HG03108 (cell line): ENCODE results near the gene LEUTX.
"Not testable (repeated sequence)": the region's sequence is repeated elsewhere in the genome, so short reads cannot be mapped to it uniquely, and the experiment has no call there.

ENCODE experiments used
- ATAC-seq: cut with Tn5 transposase; IDR thresholded peaks from one replicate; pipeline ENCODE4 v1.9.1; 2021; ENCODE audit warnings: moderate library complexity; ENCODE audit not compliant: unreplicated experiment

LEUTX gene

DNA sequence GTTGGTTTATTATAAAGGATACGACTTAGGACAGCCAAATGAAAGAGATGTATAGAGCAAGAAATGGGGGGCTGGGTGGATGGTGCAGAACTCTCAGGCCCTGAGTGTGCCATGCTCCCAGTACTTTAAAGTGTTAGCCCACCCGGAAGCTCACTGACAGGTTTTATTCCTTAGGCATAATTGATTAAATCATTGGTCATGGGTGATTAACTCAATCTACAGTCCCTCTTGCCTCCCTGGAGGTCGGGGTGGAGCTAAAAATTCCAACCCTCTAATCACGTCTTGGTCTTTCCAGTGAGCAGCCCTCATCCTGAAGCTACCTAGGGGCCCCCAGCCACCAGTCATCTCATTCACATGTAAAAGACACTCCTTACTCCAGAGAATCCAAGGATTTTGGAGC, 9.9 kb upstream of the LEUTX start:
- ATAC-seq, result no peak

DNA sequence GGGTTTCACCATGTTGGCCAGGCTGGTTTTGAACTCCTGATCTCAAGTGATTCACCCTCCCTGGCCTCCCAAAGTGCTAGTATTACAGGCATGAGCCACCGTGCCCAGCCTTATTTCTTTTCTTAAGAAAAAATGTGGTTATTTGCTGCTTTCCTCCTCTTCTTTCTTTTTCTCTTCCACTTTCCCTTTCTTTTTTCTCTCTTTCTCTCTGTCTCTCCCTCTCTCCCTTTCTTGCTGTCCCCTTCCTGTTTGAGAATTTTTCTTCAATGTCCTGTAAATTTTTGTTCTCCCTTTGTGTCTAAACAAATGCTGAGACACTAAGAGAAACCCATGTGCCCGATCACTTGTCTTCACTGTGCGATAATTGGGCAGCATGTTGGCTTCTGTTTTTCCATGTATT, 2.2 kb downstream of the LEUTX start:
- ATAC-seq, result no peak

DNA sequence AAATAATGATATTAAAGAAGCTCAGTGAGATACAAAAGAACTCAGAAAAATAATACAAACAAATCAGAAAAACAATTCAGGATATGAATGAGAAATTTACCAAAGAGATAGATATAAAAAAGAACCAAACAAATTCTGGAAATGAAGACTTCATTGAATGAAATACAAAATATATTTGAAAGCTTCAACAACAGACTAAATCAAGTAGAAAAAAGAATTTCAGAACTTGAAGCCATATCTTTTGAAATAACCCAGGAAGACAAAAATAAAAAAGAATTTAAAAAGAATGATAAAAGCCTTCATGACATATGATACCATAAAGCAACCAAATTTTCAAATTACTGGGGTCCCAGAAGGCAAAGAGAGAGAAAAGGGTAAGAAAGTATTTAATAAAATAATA, 9.6 kb downstream of the LEUTX start:
- ATAC-seq, result no peak

DNA sequence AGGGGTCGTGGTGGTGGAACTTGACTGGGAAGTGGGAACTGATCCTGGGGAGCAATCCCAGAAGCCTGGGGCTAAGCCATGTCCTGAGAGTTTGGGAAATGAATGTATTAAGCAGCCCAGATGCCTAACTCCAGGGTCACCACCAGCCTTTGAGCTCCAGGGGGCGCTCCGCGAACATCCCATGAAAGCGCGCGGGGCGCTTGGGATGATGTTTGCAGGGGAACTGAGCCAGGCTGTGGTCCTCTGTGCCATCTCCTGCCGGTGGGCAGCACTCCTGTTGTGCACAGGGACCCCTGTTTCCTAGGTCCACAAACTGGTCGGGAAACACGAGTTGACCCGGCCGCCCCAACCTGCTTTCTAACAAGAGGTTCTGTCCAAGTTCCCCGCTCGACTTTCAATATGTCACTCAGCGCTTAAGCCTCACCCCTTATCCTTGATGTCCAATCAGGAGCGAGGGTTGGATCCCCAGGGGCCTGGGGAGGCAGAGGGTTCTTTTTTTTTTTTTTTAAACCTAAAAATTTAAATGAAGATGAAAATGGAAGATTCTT, 14.4 kb downstream of the LEUTX start:
- ATAC-seq, result peak; percentile 70

DNA sequence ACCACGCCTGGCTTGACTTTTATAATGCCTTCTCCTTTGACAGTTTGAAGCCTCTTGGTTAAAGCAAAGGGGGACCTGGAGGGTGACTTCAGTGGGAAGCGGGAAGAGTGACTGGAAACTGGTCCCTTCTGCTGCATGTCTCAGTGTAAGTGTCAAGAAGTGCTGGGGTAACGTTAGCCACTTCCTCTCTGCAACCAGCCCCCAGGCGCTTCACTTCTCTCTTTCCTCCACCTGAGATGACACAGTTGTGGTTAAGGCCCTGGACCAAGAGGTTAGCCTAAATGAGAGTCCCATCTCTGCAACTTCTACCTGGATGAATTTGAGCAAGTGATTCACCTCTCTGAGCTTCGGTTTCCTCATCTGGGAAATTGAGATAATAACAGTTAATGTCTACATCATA, 16.3 kb downstream of the LEUTX start:
- ATAC-seq, result no peak

DNA sequence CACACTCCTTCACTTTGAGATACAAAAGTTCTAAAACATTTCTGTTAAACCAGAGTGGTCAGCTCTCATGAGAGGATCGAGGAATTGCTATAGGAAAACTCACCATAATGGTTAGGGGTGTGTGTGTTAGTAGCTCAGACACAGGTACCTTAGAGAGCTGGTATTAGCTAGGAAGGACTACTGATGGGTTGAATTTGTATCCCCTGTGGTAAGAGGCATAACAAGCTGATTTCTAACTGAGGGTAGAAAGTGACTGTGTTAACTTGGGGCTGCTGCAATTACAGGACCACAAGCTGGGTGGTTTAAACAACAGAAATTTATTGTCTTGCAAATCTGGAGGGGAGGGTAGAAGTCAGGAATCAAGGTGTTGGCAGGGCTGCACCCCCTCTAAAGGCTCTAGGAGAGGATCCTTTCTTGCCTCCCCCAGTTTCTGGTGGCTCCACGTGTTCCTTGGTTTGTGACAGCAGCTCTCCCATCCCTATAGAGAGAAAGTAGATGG, 17.4 kb downstream of the LEUTX start:
- no peak for ATAC-seq

DNA sequence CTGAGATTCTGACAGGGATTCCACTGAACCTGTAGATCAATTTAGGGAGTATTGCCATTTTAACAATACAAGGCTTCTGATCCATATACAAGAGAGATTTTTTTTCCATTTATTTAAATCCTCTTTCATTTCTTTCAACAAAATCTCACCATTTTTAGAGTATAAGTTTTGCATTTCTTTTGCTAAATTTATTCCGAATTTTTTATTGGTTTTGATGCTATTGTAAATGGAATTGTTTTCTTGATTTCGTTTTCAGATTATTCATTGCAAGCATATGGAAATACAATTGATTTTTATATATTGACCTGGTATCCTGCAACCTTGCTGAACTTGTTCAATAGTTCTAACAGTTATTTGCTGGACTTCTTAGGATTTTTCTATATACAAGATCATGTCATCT, 18.4 kb downstream of the LEUTX start:
- ATAC-seq, result no peak

DNA sequence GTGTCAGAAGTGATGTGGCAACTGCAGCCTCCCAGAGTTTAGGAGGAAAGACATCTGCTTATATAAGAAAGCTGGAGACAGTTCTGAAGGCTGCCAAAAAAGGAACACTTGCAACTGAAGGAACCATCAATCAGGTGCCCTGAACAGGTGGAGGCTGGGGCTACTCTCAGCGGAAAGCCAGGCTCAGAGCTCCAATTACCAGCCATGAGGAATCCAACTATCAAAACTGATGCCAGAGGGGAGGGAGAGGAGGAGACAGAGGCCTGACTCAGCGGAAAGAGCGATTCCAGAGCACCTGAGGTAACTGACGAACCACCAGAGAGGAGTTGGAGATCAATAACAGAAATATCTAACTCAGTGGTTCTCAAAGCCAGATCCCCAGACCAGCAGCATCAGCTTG, 24.3 kb downstream of the LEUTX start:
- no peak for ATAC-seq

DNA sequence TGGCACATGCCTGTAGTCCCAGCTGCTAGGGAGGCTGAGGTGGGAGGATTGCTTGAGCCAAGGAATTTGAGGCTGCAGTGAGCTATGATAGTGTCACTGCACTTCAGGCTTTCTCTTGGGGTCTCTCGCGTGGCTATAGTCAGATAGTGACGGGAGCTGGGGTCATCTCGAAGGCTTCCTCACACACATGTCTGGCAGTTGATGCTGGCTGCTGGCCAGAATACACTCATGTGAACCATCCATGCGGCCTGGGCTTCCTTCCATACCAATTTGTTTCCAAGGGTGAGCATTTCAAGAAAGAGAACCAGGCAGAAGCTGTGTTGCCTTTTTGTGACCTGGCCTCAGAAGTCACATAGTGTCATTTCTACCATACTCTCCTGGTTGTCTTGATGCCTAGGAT, 26.4 kb downstream of the LEUTX start:
- no peak for ATAC-seq

DNA sequence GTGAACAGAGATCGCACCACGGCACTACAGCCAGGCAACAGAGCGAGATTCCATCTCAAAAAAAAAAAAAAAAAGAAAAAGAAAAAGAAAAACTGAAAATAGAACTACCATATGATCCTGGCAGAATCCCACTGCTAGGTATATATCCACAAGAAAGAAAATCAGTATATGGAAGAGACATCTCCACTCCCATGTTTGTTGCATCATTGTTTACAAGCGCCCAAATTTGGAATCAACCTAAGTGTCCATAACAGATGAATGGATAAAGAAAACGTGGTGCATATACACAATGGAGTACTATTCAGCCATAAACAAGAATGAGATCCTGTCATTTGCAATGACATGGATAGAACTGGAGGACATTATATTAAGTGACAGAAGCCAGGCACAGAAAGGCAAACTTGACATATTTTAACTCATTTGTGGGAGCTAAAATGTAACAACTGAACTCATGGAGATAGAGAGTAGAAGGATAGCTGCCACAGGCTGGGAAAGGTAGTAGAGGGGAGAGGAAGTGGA, 29.3 kb downstream of the LEUTX start:
- ATAC-seq, result no peak

DNA sequence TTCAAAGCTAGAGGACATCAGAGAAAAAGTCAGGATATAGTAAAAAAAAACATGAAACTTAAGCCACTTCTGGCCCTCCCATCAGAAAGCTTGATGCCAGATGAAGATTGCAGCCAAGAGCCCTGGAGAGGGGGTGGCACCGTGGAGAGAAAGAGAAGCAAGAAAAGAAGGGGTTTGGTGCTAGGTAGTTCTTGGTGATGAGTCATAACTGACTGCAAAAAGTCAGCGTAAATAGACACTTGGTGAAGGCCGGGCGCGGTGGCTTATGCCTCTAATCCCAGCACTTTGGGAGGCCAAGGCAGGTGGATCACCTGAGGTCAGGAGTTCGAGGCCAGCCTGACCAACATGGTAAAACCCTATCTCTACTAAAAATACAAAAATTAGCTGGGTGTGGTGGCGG, 30.0 kb downstream of the LEUTX start:
- not testable (repeated sequence) for ATAC-seq

DNA sequence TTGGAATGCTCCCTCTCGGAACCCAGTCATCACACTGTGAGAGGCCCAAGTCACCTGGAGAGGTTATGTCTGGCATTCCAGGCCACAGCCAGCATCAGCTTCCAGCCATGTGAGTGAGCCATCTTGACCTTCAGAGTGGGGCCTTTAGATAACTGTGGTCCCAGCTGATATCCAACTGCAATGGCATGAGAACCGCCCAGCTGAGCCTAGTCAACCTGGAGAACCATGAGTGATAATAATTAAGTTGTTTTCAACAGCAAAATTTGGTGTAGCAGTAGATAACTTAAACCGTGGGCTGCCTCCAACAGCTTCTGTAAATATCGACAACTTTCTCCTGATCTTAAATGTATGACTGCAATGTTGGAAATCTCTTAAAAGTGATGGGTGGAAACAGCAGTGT, 30.7 kb downstream of the LEUTX start:
- no peak for ATAC-seq

DNA sequence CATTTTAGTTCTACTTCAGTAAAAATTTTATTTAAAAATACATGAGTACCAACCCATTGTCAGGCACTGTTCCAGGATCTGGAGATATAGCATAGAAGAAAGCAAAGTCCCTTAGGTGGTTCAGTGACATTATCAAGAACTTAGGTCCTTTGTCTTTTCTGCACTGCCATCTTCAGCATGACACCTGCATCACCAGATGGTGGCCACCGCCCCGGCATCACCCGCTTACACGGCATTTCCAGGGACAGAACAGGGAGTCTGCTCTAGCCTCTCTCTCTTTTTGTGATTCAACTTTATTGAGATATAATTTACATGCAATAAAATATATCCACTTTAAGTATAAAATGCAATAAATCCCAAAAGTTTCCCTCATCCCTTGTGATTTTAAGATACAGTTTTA, 31.8 kb downstream of the LEUTX start:
- no peak for ATAC-seq

DNA sequence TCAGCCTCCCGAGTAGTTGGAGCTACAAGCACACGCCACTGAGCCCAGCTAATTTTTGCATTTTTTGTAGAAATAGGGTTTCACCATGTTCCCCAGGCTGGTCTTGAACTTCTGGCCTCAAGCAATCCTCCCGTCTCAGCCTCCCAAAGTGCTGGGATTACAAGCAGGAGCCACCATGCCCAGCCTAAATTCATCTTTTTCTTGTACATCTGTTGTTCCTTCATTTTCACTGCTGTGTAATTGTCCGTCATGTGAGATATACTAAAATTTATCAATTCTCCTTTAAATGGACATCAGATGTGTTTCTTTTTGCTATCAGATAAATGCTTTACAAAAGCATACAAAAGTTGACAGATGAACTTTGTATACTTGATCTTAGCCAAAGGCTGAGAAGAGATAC, 32.4 kb downstream of the LEUTX start:
- no peak for ATAC-seq

DNA sequence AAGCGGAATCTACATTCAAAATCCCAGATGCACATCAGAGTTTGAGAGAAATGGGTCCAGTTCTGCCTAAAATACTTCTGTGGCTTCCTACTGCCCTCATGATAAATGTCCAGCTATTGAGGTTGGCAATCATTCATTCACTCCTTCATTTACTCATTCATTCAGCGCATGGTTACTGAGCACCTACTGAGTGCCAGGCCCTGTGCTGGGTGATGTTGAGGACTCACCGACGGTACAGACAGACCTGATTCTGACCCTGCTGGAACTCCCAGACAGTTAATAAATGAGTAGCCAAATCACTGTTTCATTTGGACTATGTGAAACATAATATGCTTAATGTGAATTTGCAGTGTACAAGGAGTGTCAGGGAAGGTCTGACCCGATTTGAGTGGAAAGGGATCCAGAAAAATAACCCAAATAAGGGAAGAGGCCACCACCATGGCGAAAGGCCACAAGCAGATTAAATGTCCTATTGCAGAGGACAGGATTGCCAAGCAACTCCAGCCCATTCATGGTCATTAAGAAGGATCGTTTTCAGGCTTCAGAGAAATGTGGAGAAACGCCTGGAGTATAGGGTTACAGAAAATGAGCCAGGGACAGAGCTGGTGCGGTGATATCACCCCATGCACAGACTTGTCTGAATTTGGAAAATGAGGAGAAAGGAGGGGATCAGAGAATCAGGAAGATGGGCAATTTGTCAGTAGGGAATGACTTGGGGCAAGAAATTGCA, 34.8 kb downstream of the LEUTX start:
- no peak for ATAC-seq

DNA sequence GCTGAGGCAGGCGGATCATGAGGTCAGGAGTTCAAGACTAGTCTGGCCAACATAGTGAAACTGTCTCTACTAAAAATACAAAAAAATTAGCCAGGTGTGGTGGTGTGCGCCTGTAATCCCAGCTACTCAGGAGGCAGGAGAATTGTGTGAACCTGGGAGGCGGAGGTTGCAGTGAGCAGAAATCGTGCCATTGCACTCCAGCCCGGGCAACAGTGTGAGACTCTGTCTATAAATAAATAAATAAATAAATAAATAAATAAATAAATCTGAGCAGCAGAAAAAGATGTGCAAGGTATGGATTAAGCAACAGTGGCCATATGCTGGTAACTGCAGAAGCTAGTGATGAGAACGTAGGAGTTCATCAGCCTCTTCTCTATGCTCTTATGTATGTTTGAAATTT, 35.5 kb downstream of the LEUTX start:
- ATAC-seq, result not testable (repeated sequence)

DNA sequence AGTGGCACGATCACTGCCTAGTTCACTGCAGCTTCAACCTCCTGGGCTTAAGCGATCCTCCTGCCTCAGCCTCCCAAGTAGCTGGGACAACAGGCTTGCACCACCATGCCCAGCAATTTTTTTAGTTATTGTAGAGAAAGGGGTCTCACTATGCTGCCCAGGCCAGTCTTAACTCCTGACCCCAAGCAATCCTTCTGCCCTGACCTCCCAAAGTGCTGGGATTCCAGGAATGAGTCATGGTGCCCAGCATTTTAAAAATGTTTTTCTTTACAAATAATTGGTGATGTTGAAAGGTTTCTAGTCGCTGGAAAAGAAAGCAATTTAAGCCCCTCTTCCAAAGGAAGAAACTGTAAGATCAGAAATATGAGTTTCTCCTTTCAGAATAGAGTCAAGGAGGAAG, 35.9 kb downstream of the LEUTX start:
- ATAC-seq, result no peak

DNA sequence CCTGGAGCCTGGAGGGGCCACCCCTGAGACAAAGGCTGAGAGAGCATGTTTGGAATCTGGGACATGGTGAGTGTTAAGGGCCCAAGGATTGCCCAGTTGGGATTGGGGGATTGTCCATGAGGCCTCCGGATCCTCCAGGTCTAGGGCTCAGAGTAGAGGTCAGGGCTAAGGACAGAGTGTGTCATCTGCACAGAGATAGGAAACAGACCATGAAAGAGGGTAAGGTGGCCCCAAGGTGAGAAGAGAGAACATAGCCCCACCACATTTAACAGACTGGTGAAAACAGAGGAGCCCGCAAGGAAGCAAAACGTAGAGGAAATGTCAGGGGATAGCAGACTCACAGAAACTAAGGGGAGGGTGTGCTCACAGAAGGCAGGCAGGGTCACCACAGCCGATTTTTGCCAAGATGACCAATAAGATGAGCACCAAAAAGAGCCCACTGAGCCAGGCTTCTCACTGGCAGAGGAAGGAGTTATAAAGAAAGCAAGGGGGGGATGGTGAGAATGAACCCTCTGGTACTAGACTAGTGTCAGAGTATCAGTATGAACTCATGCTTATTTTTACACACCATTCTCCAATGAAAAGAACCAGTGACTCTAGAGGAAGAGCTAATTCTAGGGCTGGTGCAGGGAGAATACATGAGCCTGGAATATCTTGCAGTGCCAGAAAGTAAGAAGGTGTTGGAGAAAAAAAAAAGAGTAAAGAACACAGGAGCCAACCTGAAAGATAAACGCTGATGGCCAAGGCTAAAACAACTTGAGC, 37.8 kb downstream of the LEUTX start:
- ATAC-seq, result no peak

DNA sequence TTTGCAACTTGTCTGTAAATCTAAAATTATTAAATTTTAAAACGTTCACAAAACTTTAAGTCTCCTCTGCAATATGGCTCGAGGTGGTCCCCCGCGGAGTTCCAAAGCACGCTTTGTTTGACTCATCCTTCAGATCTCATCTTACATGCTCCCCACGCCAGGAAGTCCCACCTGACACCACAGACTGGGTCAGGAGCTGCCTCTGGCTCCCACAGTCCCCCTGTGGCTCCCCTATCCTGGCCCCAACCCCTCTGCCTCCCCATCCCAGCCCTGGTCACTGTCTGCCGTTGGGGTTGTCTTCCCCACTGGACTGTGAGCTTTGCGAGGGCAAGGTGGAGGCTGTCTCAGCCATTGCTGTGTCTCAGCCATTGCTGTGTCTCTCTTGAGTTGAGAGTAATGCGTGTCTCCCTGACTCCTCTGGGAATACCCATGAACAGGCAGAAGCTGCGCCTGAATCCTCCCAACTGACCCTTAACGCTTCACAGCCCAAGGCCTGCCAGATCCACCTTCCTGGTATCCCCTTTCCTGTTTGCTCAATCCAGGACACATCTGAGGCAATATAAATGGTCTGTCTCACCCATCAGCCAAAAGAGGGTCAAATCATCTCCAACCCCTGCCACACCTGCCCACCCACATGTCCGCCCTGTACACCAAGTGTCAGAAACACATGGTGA, 39.4 kb downstream of the LEUTX start:
- ATAC-seq, result no peak

DNA sequence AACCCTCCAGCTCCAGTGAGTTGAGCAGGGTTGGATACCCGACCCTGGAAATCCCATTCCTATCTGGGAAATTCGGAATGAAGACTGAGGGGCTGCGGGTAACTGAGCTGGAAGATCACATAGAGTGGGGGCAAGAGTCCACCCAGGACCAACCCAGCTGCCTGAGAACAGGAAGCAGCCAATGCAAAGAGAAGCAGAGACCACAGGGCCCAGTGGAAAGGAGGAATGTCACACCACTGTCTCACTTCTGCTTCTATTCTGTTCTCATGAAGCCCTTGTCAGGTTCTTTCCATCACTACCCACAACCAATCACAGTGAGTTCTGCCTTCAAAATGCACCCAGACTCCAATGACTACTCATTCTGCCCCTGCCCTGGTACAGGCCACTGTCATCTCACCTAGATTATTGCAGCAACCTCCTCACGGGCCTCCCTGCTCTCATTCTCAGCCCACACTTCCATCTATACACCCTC, 40.0 kb downstream of the LEUTX start:
- ATAC-seq, result no peak

DNA sequence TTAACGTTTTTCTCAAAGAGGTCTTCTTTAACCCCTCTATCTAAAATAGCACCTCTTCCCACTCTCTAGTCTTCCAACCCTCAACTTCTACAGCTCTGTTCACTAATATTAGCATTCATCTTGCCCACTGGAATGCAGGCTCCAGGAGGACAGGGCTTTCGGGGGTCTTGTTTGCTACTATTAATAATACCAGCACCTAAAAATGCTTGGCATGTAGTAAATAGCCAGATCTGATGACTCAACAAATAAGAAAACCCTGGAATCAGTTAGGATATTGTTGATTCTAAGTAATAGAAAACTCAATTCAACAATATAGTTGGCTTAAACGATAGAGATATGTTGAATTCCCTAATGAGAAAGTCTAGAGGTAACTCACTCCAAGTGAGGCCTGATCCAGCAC, 41.1 kb downstream of the LEUTX start:
- ATAC-seq, result no peak
